HCT116 (cell line): ENCODE data around the gene MPI. TPM values are rescaled to one million over a fixed set of nuclear protein-coding genes. Genes with fewer than 3 reads are reported as not detected.

Experiments used
- ATAC-seq: fragments of 200-7000 bp; cut with Tn5 transposase; 2 replicates; pipeline ENCODE4 v1.9.1; 2020; ENCODE audit warnings: mild to moderate bottlenecking, moderate library complexity
- BruUV-seq: library from RNA; stranded (reverse); fragments of 400-500 nt; replicated peaks from 2 replicates; lab custom pipeline; 2021; lab: Mats Ljungman, UMichigan
- CTCF ChIA-PET: fragments of 300-600 bp; sonication (Branson Sonifier 250); formaldehyde crosslinking; loops from one replicate; lab custom pipeline; 2021; ENCODE audit warnings: antibody characterized with exemption; lab: Charles Lee
- POLR2A ChIA-PET: fragments of 300-600, 350-600 bp; sonication (Branson Sonifier 250); formaldehyde crosslinking; loops from one replicate; lab custom pipeline; 2021; ENCODE audit warnings: antibody characterized with exemption; lab: Charles Lee
- RAD21 ChIA-PET, 2 experiments: fragments of 300-600 bp; sonication (Branson Sonifier 250); formaldehyde crosslinking; loops; one replicate each; lab custom pipeline; 2023; ENCODE audit warnings: low total read pairs in 2 of 2; ENCODE audit not compliant: uncharacterized antibody in 2 of 2, unreplicated experiment in 2 of 2, low non-redundant PET in 1 of 2; lab: Charles Lee
- DNase-seq: peaks from one replicate; pipeline ENCODE4 v3.0.0-alpha.2; 2010; ENCODE audit warnings: low read depth, low spot score
- H2AFZ ChIP-seq: fragments of 200-600 bp; shearing (Covaris generic), sonication (generic); 2 replicates; pipeline ENCODE4 v1.6.1; 2017; ENCODE audit warnings: low read depth, mixed run types, mixed read lengths, antibody characterized with exemption, low read length; ENCODE audit not compliant: poor library complexity, severe bottlenecking
- H3K27ac ChIP-seq: 2 replicates; pipeline ENCODE4 v1.5.1; 2012; ENCODE audit warnings: low read depth, low read length
- H3K27me3 ChIP-seq: fragments of 200-600 bp; sonication (generic); 2 replicates; pipeline ENCODE4 v1.6.1; 2016; ENCODE audit warnings: mixed run types, low read length, mixed read lengths; ENCODE audit not compliant: insufficient read depth
- H3K36me3 ChIP-seq, 2 experiments: fragments of 200-500 bp in 1 of 2; fragments of 200-600 bp in 1 of 2; sonication (Bioruptor generic) in 1 of 2; sonication (generic) in 1 of 2; 2 replicates each; pipeline versions ENCODE4 v1.5.1 to v1.6.1; 2014 to 2016; ENCODE audit warnings: low read length in 2 of 2, inconsistent platforms in 1 of 2, mixed read lengths in 1 of 2, mixed run types in 1 of 2; ENCODE audit not compliant: insufficient read depth in 2 of 2, control insufficient read depth in 1 of 2
- H3K4me1 ChIP-seq, 2 experiments: fragments of 200-600 bp in 1 of 2; sonication (generic) in 1 of 2; 2 replicates each; pipeline versions ENCODE4 v1.5.1 to v1.6.1; 2012 to 2017; ENCODE audit warnings: low read length in 2 of 2, inconsistent platforms in 1 of 2, mild to moderate bottlenecking in 1 of 2, mixed read lengths in 1 of 2, mixed run types in 1 of 2, moderate library complexity in 1 of 2; ENCODE audit not compliant: insufficient read depth in 2 of 2, control insufficient read depth in 1 of 2
- H3K4me2 ChIP-seq: fragments of 200-600 bp; sonication (generic); 2 replicates; pipeline ENCODE4 v1.6.1; 2017; ENCODE audit warnings: mixed run types, low read length, mixed read lengths
- H3K4me3 ChIP-seq, 2 experiments: fragments of 200-600 bp in 1 of 2; sonication (generic) in 1 of 2; replicated peaks in 1 of 2; 2 replicates each; pipeline ENCODE4 v1.5.1; 2011 to 2016; ENCODE audit warnings: low read length in 2 of 2, control low read depth in 1 of 2, low read depth in 1 of 2, mild to moderate bottlenecking in 1 of 2, mixed read lengths in 1 of 2, mixed run types in 1 of 2
- H3K79me2 ChIP-seq: fragments of 200-600 bp; sonication (generic); 2 replicates; pipeline ENCODE4 v1.6.1; 2017; ENCODE audit warnings: mild to moderate bottlenecking, mixed run types, low read length, moderate library complexity, mixed read lengths; ENCODE audit not compliant: insufficient read depth
- H3K9ac ChIP-seq: fragments of 200-600 bp; sonication (generic); 2 replicates; pipeline ENCODE4 v1.6.1; 2016; ENCODE audit warnings: low read length, mixed read lengths
- H3K9me2 ChIP-seq: fragments of 200-600 bp; sonication (generic), shearing (Covaris generic); 2 replicates; pipeline ENCODE4 v1.6.1; 2017; ENCODE audit warnings: mixed run types, mild to moderate bottlenecking, moderate library complexity; ENCODE audit not compliant: insufficient read depth
- H3K9me3 ChIP-seq, 2 experiments: fragments of 200-500 bp in 1 of 2; fragments of 200-600 bp in 1 of 2; sonication (Bioruptor generic) in 1 of 2; sonication (generic) in 1 of 2; 2 replicates each; pipeline ENCODE4 v1.6.1; 2014 to 2017; ENCODE audit warnings: low read length in 2 of 2, mixed read lengths in 2 of 2, inconsistent platforms in 1 of 2, low read depth in 1 of 2, mild to moderate bottlenecking in 1 of 2, mixed run types in 1 of 2, moderate library complexity in 1 of 2; ENCODE audit not compliant: control insufficient read depth in 1 of 2, insufficient read depth in 1 of 2
- H4K20me1 ChIP-seq: fragments of 200-600 bp; sonication (generic), shearing (Covaris generic); 2 replicates; pipeline ENCODE4 v1.6.1; 2017; ENCODE audit warnings: mixed run types, mild to moderate bottlenecking, moderate library complexity; ENCODE audit not compliant: insufficient read depth
- CEBPB ChIP-seq: IDR thresholded peaks from 2 replicates; pipeline ENCODE4 v1.6.1; 2012; ENCODE audit warnings: low read depth
- EGR1 ChIP-seq: IDR thresholded peaks from 2 replicates; pipeline ENCODE4 v1.6.1; 2012; ENCODE audit warnings: low read depth
- ELF1 ChIP-seq: IDR thresholded peaks from 2 replicates; pipeline ENCODE4 v1.6.1; 2012; ENCODE audit warnings: low read depth, borderline replicate concordance
- EZH2 ChIP-seq: fragments of 200-600 bp; sonication (generic); IDR thresholded peaks from 2 replicates; pipeline ENCODE4 v1.6.1; 2017; ENCODE audit warnings: antibody characterized with exemption, mixed run types
- FOSL1 ChIP-seq: IDR thresholded peaks from 2 replicates; pipeline ENCODE4 v1.6.1; 2012; ENCODE audit warnings: low read depth
- JUND ChIP-seq: IDR thresholded peaks from 2 replicates; pipeline ENCODE4 v1.6.1; 2012
- POLR2A ChIP-seq: IDR thresholded peaks from 2 replicates; pipeline ENCODE4 v1.7.0; 2011; ENCODE audit warnings: borderline replicate concordance; ENCODE audit not compliant: insufficient read depth, insufficient read length; ENCODE audit errors: extremely low read depth
- SIN3A ChIP-seq: IDR thresholded peaks from 2 replicates; pipeline ENCODE4 v1.6.1; 2012; ENCODE audit warnings: low read depth
- SP1 ChIP-seq: IDR thresholded peaks from 2 replicates; pipeline ENCODE4 v1.6.1; 2012; ENCODE audit warnings: low read depth
- TCF7L2 ChIP-seq: IDR thresholded peaks from 2 replicates; pipeline ENCODE4 v1.7.0; 2011; ENCODE audit warnings: borderline replicate concordance, inconsistent platforms; ENCODE audit not compliant: insufficient read depth, insufficient read length; ENCODE audit errors: extremely low read depth
- YY1 ChIP-seq: IDR thresholded peaks from 2 replicates; pipeline ENCODE4 v1.6.1; 2011; ENCODE audit warnings: low read length, low read depth, moderate library complexity, mild to moderate bottlenecking; ENCODE audit not compliant: insufficient replicate concordance; ENCODE audit errors: extremely low read depth
- ZFX ChIP-seq: fragments of 450-650 bp; IDR thresholded peaks from 2 replicates; pipeline ENCODE4 v1.6.1; 2017
- ZNF274 ChIP-seq: fragments of 200-500 bp; sonication (Bioruptor generic); IDR thresholded peaks from 2 replicates; pipeline ENCODE4 v1.6.1; 2014; ENCODE audit warnings: mild to moderate bottlenecking, low read depth, low read length, inconsistent platforms
- intact Hi-C: fragments of 100-400 bp; cut with micrococcal nuclease; formaldehyde crosslinking; loops from 2 replicates; pipeline ENCODE4 v1.10.0; 2022
- total RNA-seq: library from RNA; stranded (reverse); gene quantifications from one replicate; pipeline ENCODE4 v1.2.1, GENCODE V29; 2021; ENCODE audit not compliant: unreplicated experiment
- TF ChIP-seq, protein P1 (sequence below): IDR thresholded peaks from 2 replicates; pipeline ENCODE4 v1.6.1; 2012
- TF ChIP-seq, protein P2 (sequence below), 3 experiments: fragments of 200-600 bp in 1 of 3; sonication (generic) in 1 of 3; IDR thresholded peaks in 2 of 3; conservative IDR thresholded peaks in 1 of 3; 2 replicates each; pipeline ENCODE4 v1.5.1; 2012 to 2017; ENCODE audit warnings: low read depth in 2 of 3, low read length in 2 of 3, antibody characterized with exemption in 1 of 3, borderline replicate concordance in 1 of 3, control low read depth in 1 of 3, mild to moderate bottlenecking in 1 of 3, mixed read lengths in 1 of 3, mixed run types in 1 of 3, moderate library complexity in 1 of 3; ENCODE audit not compliant: insufficient read depth in 1 of 3
- TF ChIP-seq, protein P3 (sequence below): IDR thresholded peaks from 2 replicates; pipeline ENCODE4 v1.6.1; 2012; ENCODE audit warnings: low read depth

Gene MPI
- total RNA-seq, 1 experiment from 2014 or later: 49.7 TPM

DNA sequence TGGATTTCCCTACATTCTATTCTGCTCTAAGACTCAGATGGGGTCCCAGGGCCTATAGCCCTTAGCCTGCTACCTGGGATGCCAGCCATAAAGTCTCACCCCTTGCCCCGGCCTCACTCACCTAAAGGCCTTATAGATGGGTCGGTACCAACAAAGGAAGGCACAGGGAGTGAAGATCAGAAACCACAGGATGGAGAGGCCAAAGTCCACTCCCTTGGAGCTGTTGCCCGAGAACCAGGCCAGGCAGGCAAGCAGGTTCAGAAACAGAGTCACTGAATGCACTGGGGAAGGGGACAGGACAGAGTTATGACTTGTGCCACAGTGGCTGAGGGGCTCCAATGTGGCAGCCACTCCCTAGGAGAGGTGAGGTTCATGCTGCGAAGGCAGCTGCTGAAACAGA is 39.4 kb upstream of the MPI start:
- Histone ChIP-seq H3K27me3 (no peaks in the 10 kb centered on the region), H3K4me3 (no peak overlapping the region), H3K36me3 (peaks cover 26 to 35% of the 10 kb centered on the region in 2 experiments; a peak in 3 of 4 replicates), H3K79me2 (0 out of 2 replicates have a peak, but pooled peaks cover 4% of the 10 kb centered on the region), H3K9ac (no peak overlapping the region), H3K4me2 (no peak overlapping the region), H2AFZ (no peak overlapping the region), H4K20me1 (no peaks in the 10 kb centered on the region), H3K4me1 (no peaks in the 10 kb centered on the region), H3K27ac (no peak overlapping the region), H3K9me2 (no peaks in the 10 kb centered on the region), H3K9me3 (no peaks in the 10 kb centered on the region)
- BruUV-seq: no TSS peak
- ATAC-seq (no peak), DNase-seq (no peak)
- ChIA-PET RAD21 (no interaction called here), CTCF (no interaction called here), POLR2A (no interaction called here)
- TF ChIP-seq EGR1: no peak
- TF ChIP-seq CEBPB: no peak
- TF ChIP-seq TCF7L2: no peak
- TF ChIP-seq, protein P1, sequence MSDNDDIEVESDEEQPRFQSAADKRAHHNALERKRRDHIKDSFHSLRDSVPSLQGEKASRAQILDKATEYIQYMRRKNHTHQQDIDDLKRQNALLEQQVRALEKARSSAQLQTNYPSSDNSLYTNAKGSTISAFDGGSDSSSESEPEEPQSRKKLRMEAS: no peak
- no peak for TF ChIP-seq ZNF274
- TF ChIP-seq POLR2A: no peak
- TF ChIP-seq, protein P2, sequence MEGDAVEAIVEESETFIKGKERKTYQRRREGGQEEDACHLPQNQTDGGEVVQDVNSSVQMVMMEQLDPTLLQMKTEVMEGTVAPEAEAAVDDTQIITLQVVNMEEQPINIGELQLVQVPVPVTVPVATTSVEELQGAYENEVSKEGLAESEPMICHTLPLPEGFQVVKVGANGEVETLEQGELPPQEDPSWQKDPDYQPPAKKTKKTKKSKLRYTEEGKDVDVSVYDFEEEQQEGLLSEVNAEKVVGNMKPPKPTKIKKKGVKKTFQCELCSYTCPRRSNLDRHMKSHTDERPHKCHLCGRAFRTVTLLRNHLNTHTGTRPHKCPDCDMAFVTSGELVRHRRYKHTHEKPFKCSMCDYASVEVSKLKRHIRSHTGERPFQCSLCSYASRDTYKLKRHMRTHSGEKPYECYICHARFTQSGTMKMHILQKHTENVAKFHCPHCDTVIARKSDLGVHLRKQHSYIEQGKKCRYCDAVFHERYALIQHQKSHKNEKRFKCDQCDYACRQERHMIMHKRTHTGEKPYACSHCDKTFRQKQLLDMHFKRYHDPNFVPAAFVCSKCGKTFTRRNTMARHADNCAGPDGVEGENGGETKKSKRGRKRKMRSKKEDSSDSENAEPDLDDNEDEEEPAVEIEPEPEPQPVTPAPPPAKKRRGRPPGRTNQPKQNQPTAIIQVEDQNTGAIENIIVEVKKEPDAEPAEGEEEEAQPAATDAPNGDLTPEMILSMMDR (IDR thresholded peaks at IDR 0.05 in 2 of 3, conservative IDR thresholded peaks at IDR 0.05 in 1 of 3; ENCODE audit: borderline replicate concordance in 1 of 3, insufficient read depth in 1 of 3, low read depth in 2 of 3, low read length in 2 of 3): no peak
- no peak for TF ChIP-seq FOSL1
- no peak for TF ChIP-seq SIN3A
- no peak for TF ChIP-seq ELF1
- no peak for TF ChIP-seq EZH2
- TF ChIP-seq, protein P3, sequence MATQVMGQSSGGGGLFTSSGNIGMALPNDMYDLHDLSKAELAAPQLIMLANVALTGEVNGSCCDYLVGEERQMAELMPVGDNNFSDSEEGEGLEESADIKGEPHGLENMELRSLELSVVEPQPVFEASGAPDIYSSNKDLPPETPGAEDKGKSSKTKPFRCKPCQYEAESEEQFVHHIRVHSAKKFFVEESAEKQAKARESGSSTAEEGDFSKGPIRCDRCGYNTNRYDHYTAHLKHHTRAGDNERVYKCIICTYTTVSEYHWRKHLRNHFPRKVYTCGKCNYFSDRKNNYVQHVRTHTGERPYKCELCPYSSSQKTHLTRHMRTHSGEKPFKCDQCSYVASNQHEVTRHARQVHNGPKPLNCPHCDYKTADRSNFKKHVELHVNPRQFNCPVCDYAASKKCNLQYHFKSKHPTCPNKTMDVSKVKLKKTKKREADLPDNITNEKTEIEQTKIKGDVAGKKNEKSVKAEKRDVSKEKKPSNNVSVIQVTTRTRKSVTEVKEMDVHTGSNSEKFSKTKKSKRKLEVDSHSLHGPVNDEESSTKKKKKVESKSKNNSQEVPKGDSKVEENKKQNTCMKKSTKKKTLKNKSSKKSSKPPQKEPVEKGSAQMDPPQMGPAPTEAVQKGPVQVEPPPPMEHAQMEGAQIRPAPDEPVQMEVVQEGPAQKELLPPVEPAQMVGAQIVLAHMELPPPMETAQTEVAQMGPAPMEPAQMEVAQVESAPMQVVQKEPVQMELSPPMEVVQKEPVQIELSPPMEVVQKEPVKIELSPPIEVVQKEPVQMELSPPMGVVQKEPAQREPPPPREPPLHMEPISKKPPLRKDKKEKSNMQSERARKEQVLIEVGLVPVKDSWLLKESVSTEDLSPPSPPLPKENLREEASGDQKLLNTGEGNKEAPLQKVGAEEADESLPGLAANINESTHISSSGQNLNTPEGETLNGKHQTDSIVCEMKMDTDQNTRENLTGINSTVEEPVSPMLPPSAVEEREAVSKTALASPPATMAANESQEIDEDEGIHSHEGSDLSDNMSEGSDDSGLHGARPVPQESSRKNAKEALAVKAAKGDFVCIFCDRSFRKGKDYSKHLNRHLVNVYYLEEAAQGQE: no peak
- TF ChIP-seq ZFX: no peak
- no peak for TF ChIP-seq YY1
- no peak for TF ChIP-seq SP1
- TF ChIP-seq JUND: no peak
- intact Hi-C loops: no loop called here
